Measurements from ENCODE around the gene CXCL3. TPM values are rescaled to one million over a fixed set of nuclear protein-coding genes. Genes with fewer than 3 reads are reported as not detected.

Gene CXCL3
- total RNA-seq, 2 experiments from 2014 or later = 0.30 to 0.61 TPM

DNA sequence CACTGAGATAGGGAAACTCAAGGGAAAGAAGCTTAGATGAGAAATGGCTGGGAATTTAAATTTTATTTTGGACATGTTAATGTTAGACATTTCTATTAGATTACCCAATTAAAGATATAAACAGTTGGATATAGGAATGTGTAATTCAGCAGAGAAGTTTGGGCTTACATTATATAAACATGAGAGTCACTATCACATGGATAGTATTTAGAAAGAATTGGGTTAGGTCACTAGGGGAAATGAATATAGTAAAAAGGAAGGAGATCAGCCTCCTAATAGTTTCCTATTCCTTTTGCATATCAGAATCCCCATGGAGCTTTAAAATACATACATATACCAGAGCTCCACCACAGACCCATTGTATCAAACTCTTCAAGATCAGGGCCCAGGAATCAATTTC lies 20.4 kb downstream of the CXCL3 start:
- H3K4me1 Mint-ChIP-seq (ENCODE audit: low read depth) = peaks cover 11% of the 10 kb centered on the region
- no peaks in the 10 kb centered on the region for H3K36me3 ChIP-seq (ENCODE audit: insufficient read depth, low read length)
- DNase-seq (no peak), ATAC-seq (ENCODE audit: poor library complexity) (no peak)
- intact Hi-C loops (cut with DNase I, micrococcal nuclease) = no loop called here
- no peak overlapping the region for H3K27ac ChIP-seq (ENCODE audit: low read depth in 1 of 2, low read length in 2 of 2)
- H3K27me3 ChIP-seq (ENCODE audit: control insufficient read depth in 1 of 2, insufficient read depth in 2 of 2, low read length in 2 of 2) = no peaks in the 10 kb centered on the region
- no peak overlapping the region for H3K4me3 ChIP-seq (ENCODE audit: low read length)
- no peaks in the 10 kb centered on the region for H3K4me1 ChIP-seq (ENCODE audit: insufficient read depth, low read length)
- no peak overlapping the region for H3K4me3 Mint-ChIP-seq
- ChIA-PET CTCF (no interaction called here), POLR2A (no interaction called here)
- H3K9me3 Mint-ChIP-seq = no peaks in the 10 kb centered on the region
- H3K27me3 Mint-ChIP-seq = no peaks in the 10 kb centered on the region
- H3K27ac Mint-ChIP-seq = no peak overlapping the region
- no peaks in the 10 kb centered on the region for H3K9me3 ChIP-seq (ENCODE audit: control insufficient read depth in 1 of 2, insufficient read depth in 1 of 2, low read length in 2 of 2)
- TF ChIP-seq, protein P1, sequence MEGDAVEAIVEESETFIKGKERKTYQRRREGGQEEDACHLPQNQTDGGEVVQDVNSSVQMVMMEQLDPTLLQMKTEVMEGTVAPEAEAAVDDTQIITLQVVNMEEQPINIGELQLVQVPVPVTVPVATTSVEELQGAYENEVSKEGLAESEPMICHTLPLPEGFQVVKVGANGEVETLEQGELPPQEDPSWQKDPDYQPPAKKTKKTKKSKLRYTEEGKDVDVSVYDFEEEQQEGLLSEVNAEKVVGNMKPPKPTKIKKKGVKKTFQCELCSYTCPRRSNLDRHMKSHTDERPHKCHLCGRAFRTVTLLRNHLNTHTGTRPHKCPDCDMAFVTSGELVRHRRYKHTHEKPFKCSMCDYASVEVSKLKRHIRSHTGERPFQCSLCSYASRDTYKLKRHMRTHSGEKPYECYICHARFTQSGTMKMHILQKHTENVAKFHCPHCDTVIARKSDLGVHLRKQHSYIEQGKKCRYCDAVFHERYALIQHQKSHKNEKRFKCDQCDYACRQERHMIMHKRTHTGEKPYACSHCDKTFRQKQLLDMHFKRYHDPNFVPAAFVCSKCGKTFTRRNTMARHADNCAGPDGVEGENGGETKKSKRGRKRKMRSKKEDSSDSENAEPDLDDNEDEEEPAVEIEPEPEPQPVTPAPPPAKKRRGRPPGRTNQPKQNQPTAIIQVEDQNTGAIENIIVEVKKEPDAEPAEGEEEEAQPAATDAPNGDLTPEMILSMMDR (IDR thresholded peaks at IDR 0.05) = no peak
- H3K36me3 Mint-ChIP-seq (ENCODE audit: low read depth) = no peaks in the 10 kb centered on the region

DNA sequence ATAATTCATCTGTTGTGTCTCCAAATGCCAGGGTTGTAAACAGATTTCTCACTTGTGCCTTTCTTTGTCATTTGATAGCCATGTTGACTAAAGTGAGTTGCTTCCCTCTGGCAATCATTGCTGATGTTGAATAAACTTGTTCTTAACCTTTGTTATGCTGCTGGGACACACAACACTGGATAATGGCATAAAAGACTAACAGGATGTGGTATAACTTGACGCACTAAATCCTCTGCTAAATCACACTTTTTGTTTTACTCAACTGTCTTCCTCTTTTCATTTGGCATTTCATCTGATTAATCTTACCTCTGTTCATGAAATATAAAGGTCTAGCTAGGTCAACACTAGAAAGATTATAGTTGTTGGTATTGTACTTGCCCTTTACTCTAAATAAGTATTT lies 22.4 kb downstream of the CXCL3 start:
- intact Hi-C loops (cut with DNase I, micrococcal nuclease) = no loop called here
- DNase-seq (peak in 2 of 14 experiments; percentile 8 to 12), ATAC-seq (ENCODE audit: poor library complexity) (peak; percentile 71)
- ChIA-PET CTCF (no interaction called here), POLR2A (no interaction called here)
- Mint-ChIP-seq H3K36me3 (ENCODE audit: low read depth) (no peaks in the 10 kb centered on the region), H3K9me3 (no peaks in the 10 kb centered on the region), H3K27ac (peak overlapping the region; percentile 3), H3K4me3 (no peak overlapping the region), H3K4me1 (ENCODE audit: low read depth) (peaks cover 11% of the 10 kb centered on the region), H3K27me3 (no peaks in the 10 kb centered on the region)
- Histone ChIP-seq H3K27me3 (ENCODE audit: control insufficient read depth in 1 of 2, insufficient read depth in 2 of 2, low read length in 2 of 2) (no peaks in the 10 kb centered on the region), H3K4me1 (ENCODE audit: insufficient read depth, low read length) (no peaks in the 10 kb centered on the region), H3K4me3 (ENCODE audit: low read length) (no peak overlapping the region), H3K36me3 (ENCODE audit: insufficient read depth, low read length) (no peaks in the 10 kb centered on the region), H3K27ac (ENCODE audit: low read depth in 1 of 2, low read length in 2 of 2) (no peak overlapping the region), H3K9me3 (ENCODE audit: control insufficient read depth in 1 of 2, insufficient read depth in 1 of 2, low read length in 2 of 2) (no peaks in the 10 kb centered on the region)
- TF ChIP-seq, protein P1 (IDR thresholded peaks at IDR 0.05) = no peak

DNA sequence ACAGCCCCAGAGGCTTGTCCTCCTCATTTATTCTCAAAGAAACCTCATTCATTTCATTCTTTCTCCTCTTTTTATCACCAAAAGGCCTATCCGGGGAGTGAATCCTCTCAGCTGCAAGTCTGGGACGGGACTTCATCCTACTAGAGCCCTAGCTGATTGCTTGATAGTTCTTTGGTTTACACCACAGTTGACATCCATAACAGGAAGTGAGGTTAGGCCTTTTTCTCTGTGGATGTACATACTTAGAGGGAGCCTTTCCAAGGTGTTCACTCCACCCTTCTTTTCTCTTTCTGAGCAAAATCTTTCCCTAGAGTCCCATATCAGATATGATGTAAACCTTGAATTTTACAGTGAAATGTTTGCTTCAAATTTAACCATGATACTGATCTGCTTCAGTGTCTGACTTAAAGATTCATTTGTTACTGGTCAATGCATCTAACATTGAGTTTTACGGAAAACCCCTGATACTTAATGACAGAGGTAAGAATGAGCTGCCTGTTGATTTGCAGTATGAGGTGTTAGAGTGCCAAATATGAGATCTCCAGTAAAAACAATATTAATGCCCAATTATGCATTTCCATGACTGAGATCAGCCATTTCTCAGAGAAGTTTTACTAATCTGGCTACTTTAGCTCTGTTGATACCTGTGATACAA lies 23.2 kb downstream of the CXCL3 start:
- no peak overlapping the region for H3K4me3 Mint-ChIP-seq
- no peak for ATAC-seq (ENCODE audit: poor library complexity)
- Histone ChIP-seq H3K27ac (ENCODE audit: low read depth in 1 of 2, low read length in 2 of 2) (no peak overlapping the region), H3K4me1 (ENCODE audit: insufficient read depth, low read length) (no peaks in the 10 kb centered on the region), H3K27me3 (ENCODE audit: control insufficient read depth in 1 of 2, insufficient read depth in 2 of 2, low read length in 2 of 2) (no peaks in the 10 kb centered on the region), H3K36me3 (ENCODE audit: insufficient read depth, low read length) (no peaks in the 10 kb centered on the region), H3K4me3 (ENCODE audit: low read length) (no peak overlapping the region), H3K9me3 (ENCODE audit: control insufficient read depth in 1 of 2, insufficient read depth in 1 of 2, low read length in 2 of 2) (no peaks in the 10 kb centered on the region)
- intact Hi-C loops (cut with DNase I, micrococcal nuclease) = no loop called here
- ChIA-PET POLR2A (no interaction called here), CTCF (no interaction called here)
- DNase-seq = no peak
- H3K9me3 Mint-ChIP-seq = no peaks in the 10 kb centered on the region
- peak overlapping the region; percentile 3 for H3K27ac Mint-ChIP-seq
- H3K36me3 Mint-ChIP-seq (ENCODE audit: low read depth) = no peaks in the 10 kb centered on the region
- no peaks in the 10 kb centered on the region for H3K27me3 Mint-ChIP-seq
- H3K4me1 Mint-ChIP-seq (ENCODE audit: low read depth) = peaks cover 11% of the 10 kb centered on the region
- TF ChIP-seq, protein P1 (IDR thresholded peaks at IDR 0.05) = no peak

Data from CD4-positive, alpha-beta T cell (primary cell).